Upper lobe of right lung (tissue), 1 donor: ENCODE data around the gene TMEM117. TPM values are rescaled to one million over a fixed set of nuclear protein-coding genes. Genes with fewer than 3 reads are reported as not detected.

Source experiments
- ATAC-seq: fragments of 200-7000 bp; cut with Tn5 transposase; one replicate; pipeline ENCODE4 v1.9.1; 2020; ENCODE audit warnings: mild to moderate bottlenecking, moderate library complexity
- DNase-seq: peaks from one replicate; pipeline ENCODE4 v3.0.0-alpha.2; 2020
- H3K27ac ChIP-seq: fragments of 200-600 bp; one replicate; pipeline ENCODE4 v1.8.0; 2022
- H3K27me3 ChIP-seq: fragments of 200-600 bp; one replicate; pipeline ENCODE4 v1.8.0; 2022; ENCODE audit warnings: mild to moderate bottlenecking
- H3K36me3 ChIP-seq: fragments of 200-600 bp; one replicate; pipeline ENCODE4 v1.8.0; 2022
- H3K4me1 ChIP-seq: fragments of 200-600 bp; one replicate; pipeline ENCODE4 v1.8.0; 2022
- H3K4me3 ChIP-seq: fragments of 200-600 bp; one replicate; pipeline ENCODE4 v1.8.0; 2022; ENCODE audit warnings: mild to moderate bottlenecking
- H3K9me3 ChIP-seq: fragments of 200-600 bp; one replicate; pipeline ENCODE4 v1.8.0; 2022
- intact Hi-C: fragments of 100-400 bp; cut with DNase I; formaldehyde crosslinking; loops from one replicate; pipeline ENCODE4 v1.11.0; 2022
- total RNA-seq: library from RNA; stranded (reverse); fragmentation: NEBNext Ultra II Directional; extraction: Animal tissue kit (Norgen Biotek cat#: 25700); gene quantifications from one replicate; pipeline ENCODE4 v1.2.1, GENCODE V29; 2021
- TF ChIP-seq, protein P1 (sequence below): fragments of 200-600 bp; IDR thresholded peaks from one replicate; pipeline ENCODE4 v1.8.0; 2022; ENCODE audit warnings: antibody characterized with exemption
- donor health status: DM: no; HTN: yes; CAD: no; lungs with severe emphysema.

The TMEM117 gene
- total RNA-seq, 1 donor from 2014 or later = 4.6 TPM

DNA sequence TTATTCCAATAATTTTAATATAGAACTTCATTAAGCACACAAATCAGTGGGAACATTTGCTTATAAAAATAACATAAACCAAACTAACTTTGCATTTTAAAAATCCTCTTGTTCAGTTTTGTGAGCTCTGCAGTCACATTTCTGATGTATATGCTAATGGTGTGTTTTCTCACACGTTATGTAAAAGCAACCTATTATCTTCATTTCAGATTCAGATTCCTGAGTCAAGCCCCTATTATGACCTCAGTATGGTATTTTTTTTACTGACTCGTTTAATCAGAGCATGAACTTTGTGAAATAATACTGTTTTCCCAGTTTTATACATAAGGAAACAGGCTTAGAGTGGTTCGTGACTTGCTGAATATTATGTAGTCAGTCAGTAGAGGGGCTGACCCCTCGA lies 394.0 kb downstream of the TMEM117 start:
- H3K9me3 ChIP-seq = no peaks in the 10 kb centered on the region
- intact Hi-C loops = no loop called here
- ATAC-seq = no peak
- H3K27ac ChIP-seq = no peak overlapping the region
- TF ChIP-seq, protein P1, sequence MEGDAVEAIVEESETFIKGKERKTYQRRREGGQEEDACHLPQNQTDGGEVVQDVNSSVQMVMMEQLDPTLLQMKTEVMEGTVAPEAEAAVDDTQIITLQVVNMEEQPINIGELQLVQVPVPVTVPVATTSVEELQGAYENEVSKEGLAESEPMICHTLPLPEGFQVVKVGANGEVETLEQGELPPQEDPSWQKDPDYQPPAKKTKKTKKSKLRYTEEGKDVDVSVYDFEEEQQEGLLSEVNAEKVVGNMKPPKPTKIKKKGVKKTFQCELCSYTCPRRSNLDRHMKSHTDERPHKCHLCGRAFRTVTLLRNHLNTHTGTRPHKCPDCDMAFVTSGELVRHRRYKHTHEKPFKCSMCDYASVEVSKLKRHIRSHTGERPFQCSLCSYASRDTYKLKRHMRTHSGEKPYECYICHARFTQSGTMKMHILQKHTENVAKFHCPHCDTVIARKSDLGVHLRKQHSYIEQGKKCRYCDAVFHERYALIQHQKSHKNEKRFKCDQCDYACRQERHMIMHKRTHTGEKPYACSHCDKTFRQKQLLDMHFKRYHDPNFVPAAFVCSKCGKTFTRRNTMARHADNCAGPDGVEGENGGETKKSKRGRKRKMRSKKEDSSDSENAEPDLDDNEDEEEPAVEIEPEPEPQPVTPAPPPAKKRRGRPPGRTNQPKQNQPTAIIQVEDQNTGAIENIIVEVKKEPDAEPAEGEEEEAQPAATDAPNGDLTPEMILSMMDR = no peak
- no peak overlapping the region for H3K4me3 ChIP-seq
- H3K4me1 ChIP-seq = no peaks in the 10 kb centered on the region
- H3K36me3 ChIP-seq = no peaks in the 10 kb centered on the region
- H3K27me3 ChIP-seq = no peaks in the 10 kb centered on the region
- no peak for DNase-seq

DNA sequence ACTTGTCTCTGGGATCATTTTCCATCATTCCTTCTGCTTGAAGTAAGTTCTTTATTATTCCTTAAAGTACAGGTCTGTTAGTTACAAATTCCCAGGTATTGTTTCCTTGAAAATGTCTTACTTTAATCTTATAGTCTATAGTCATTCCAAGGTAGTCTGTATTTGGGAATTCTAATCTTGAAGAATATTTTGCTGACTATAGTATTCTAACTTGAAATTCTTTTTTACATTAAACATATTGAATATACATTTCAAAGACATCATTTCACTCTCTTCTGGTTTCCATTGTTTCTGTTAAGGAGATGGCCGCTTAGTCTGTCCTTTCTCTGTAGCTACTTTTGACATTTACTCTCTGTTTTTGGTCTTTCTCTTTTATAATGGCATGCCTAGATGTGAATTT lies 399.8 kb downstream of the TMEM117 start:
- ATAC-seq (no peak), DNase-seq (no peak)
- no peaks in the 10 kb centered on the region for H3K4me1 ChIP-seq
- H3K27me3 ChIP-seq = no peaks in the 10 kb centered on the region
- no peaks in the 10 kb centered on the region for H3K36me3 ChIP-seq
- TF ChIP-seq, protein P1 = no peak
- no peaks in the 10 kb centered on the region for H3K9me3 ChIP-seq
- H3K27ac ChIP-seq = no peak overlapping the region
- intact Hi-C loops = no loop called here
- no peak overlapping the region for H3K4me3 ChIP-seq

DNA sequence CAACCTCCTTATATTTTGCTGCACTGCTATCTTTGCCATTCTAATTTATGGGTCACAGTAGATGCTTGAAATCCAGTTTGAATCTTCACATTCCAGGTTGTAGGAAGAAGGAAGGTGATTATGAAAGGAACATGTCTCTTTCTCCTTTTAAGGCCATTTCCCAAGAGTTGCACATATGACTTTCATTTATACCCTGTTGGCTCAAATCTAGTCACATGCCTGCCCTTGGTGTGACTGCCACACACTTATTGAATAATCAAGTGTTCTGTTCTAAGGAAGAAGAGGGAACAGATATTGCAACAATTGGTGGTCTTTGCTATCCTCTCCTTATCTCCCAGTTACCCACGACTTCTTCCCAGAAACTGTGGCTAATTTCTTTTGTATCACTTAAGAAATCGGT lies 404.3 kb downstream of the TMEM117 start:
- Histone ChIP-seq H3K9me3 (no peaks in the 10 kb centered on the region), H3K27ac (no peak overlapping the region), H3K4me1 (no peaks in the 10 kb centered on the region), H3K27me3 (no peaks in the 10 kb centered on the region), H3K4me3 (no peak overlapping the region), H3K36me3 (no peaks in the 10 kb centered on the region)
- TF ChIP-seq, protein P1 = no peak
- intact Hi-C loops = no loop called here
- ATAC-seq (no peak), DNase-seq (no peak)

DNA sequence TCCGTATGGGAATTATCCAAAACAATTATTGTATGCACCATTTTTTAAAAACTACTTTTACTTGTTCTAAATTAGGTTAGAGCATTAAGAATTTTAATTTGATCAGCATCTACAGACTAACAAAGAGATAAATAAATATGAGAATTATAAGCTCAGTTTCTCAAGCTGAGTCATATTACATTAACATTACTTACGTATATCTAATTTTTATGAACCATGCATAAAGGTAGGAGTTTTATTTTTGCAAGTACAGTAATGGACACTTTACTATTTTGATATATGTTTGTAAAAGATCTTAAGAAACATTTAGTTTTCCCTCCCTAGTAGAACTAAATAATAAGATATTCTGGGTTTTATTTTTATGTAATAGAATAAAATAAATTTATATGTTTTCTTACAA lies 410.1 kb downstream of the TMEM117 start:
- intact Hi-C loops = no loop called here
- TF ChIP-seq, protein P1 = no peak
- ATAC-seq (no peak), DNase-seq (no peak)
- Histone ChIP-seq H3K27me3 (no peaks in the 10 kb centered on the region), H3K4me1 (no peaks in the 10 kb centered on the region), H3K36me3 (no peaks in the 10 kb centered on the region), H3K4me3 (no peak overlapping the region), H3K9me3 (no peaks in the 10 kb centered on the region), H3K27ac (no peak overlapping the region)

DNA sequence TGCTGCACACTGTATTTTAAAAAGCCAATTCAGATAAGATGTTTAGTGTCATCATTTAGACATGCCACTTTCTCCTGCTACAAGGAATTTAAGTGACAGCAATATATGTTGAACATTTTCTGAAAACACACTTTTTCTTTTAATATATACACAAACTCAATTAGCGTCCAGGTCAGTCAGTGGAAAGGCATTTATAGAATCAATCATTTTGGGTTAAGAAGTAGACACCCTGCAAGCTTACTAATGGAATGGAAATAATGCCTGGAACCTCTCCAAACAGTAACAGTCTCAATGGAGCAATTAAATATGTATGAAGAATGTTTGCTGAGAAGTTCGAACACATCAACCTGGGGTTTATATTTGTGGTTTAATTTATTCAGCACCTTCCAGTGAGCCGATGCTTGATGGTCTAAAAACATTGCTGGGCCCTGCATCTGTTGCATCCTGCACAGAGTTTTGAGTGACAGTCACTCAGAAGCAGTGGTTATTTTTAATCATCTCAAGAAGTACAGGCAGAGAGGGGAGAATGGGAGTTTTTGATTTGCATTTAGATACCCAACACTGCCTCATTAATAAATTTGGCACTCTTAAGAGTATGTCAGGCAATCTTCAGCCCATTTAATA lies 410.7 kb downstream of the TMEM117 start:
- Histone ChIP-seq H3K4me1 (no peaks in the 10 kb centered on the region), H3K36me3 (no peaks in the 10 kb centered on the region), H3K4me3 (no peak overlapping the region), H3K9me3 (no peaks in the 10 kb centered on the region), H3K27me3 (no peaks in the 10 kb centered on the region), H3K27ac (no peak overlapping the region)
- TF ChIP-seq, protein P1 = no peak
- intact Hi-C loops = no loop called here
- no peak for ATAC-seq
- no peak for DNase-seq

DNA sequence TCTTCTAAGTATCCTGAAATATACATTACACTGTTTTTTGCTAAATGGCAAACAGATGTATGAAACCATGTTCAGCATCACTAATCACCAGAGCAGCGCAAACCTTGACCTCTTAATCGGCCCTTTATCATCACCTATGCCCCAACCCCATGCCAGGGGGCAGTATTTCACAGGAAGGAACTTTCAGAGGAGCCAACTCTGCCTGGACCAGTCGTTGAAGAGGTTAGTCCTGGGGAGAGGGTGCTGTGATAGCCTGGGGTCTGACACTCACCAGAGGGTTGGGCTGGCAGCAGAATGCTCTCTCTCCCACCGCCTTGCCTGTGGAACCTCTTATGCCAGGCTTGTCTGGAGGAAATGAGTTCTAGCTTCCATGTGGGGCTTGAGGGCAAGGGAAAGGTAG lies 411.7 kb downstream of the TMEM117 start:
- no peak for ATAC-seq
- no peak overlapping the region for H3K4me3 ChIP-seq
- H3K9me3 ChIP-seq = no peaks in the 10 kb centered on the region
- intact Hi-C loops = no loop called here
- no peaks in the 10 kb centered on the region for H3K27me3 ChIP-seq
- H3K36me3 ChIP-seq = no peaks in the 10 kb centered on the region
- no peak overlapping the region for H3K27ac ChIP-seq
- TF ChIP-seq, protein P1 = no peak
- no peak for DNase-seq
- H3K4me1 ChIP-seq = no peaks in the 10 kb centered on the region
